Testis (tissue), 2 donors: Measurements from ENCODE around the gene CXorf38.

ENCODE experiments used
- CTCF ChIP-seq, 3 experiments: fragments of 450-650 bp in 2 of 3; fragments of 200-600 bp in 1 of 3; sonication (generic) in 1 of 3; IDR thresholded peaks; one replicate each; pipeline ENCODE4 v1.5.1; 2016 to 2019; ENCODE audit warnings: antibody characterized with exemption in 3 of 3, mild to moderate bottlenecking in 2 of 3, moderate library complexity in 1 of 3
- POLR2A ChIP-seq: fragments of 450-650 bp; IDR thresholded peaks from one replicate; pipeline ENCODE4 v1.6.1; 2017; ENCODE audit warnings: antibody characterized with exemption, mild to moderate bottlenecking, moderate library complexity

GRCh38 chrX:40694802-40695201, 47.4 kb upstream of the CXorf38 start:
- TF ChIP-seq CTCF (IDR thresholded peaks at IDR 0.05) (no peak), POLR2A (no peak)
